Measurements from ENCODE around the gene C4B.
"Not testable (repeated sequence)": the region's sequence is repeated elsewhere in the genome, so short reads cannot be mapped to it uniquely, and the experiment has no call there.

C4B gene

GRCh38 chr6:31981744-31982143 is 32.9 kb upstream of the C4B start, which contains the start of gene C4A:
C4A (plus strand) TSS chr6:31982057; CDS start chr6:31982108, 51 bp downstream.
- ATAC-seq: not testable (repeated sequence)

DNA sequence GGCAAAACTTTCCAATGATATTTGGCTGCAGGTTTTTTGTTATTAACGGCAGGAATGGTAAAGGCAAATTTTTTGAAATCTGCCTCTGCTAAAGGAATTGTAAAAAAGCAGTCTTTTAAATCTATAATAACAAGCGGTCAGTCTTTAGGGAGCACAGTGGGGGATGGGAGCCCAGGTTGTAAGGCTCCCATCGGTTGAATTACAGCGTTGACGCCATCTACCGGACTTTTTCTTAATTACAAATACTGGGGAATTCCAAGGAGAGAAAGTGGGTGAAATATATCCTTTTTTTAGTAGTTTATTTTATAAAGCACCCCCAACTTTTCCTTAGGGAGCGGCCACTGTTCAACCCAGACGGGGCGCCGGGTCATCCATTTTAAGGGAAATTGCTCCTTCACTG is 25.2 kb upstream of the C4B start:
- ATAC-seq: not testable (repeated sequence)

GRCh38 chr6:31994421-31994820 is 20.2 kb upstream of the C4B start:
- ATAC-seq: not testable (repeated sequence)

GRCh38 chr6:31996385-31996784 is 18.2 kb upstream of the C4B start:
- not testable (repeated sequence) for ATAC-seq

- ATAC-seq: not testable (repeated sequence)
Observed at GRCh38 chr6:32002546-32003268, 11.9 kb upstream of the C4B start.

GRCh38 chr6:32003301-32003700 is 11.3 kb upstream of the C4B start:
- not testable (repeated sequence) for ATAC-seq

GRCh38 chr6:32004393-32004792 is 10.2 kb upstream of the C4B start:
- not testable (repeated sequence) for ATAC-seq

GRCh38 chr6:32004864-32005537 is 9.6 kb upstream of the C4B start:
- peak; percentile 63 to 71 for ATAC-seq

DNA sequence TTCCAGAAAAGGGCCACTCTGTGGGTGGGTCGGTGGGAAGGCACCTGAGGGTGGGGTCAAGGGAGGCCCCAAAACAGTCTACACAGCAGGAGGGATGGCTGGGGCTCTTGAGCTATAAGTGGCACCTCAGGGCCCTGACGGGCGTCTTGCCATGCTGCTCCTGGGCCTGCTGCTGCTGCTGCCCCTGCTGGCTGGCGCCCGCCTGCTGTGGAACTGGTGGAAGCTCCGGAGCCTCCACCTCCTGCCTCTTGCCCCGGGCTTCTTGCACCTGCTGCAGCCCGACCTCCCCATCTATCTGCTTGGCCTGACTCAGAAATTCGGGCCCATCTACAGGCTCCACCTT is 9.1 kb upstream of the C4B start:
- not testable (repeated sequence) for ATAC-seq

DNA sequence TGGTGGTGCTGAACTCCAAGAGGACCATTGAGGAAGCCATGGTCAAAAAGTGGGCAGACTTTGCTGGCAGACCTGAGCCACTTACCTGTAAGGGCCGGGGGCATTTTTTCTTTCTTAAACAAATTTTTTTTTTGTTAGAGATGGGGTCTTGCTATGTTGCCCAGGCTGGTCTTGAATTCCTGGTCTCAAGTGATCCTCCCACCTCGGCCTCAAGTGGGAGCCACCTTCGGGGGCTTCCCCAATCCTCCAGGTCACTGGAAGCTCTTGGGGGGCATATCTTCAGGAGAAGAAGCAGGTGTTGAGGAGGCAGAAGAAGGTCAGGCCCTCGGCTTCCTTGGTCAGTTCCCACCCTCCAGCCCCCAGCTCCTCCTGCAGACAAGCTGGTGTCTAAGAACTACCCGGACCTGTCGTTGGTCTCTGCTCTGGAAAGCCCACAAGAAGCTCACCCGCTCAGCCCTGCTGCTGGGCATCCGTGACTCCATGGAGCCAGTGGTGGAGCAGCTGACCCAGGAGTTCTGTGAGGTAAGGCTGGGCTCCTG is 8.5 kb upstream of the C4B start:
- ATAC-seq: not testable (repeated sequence)

DNA sequence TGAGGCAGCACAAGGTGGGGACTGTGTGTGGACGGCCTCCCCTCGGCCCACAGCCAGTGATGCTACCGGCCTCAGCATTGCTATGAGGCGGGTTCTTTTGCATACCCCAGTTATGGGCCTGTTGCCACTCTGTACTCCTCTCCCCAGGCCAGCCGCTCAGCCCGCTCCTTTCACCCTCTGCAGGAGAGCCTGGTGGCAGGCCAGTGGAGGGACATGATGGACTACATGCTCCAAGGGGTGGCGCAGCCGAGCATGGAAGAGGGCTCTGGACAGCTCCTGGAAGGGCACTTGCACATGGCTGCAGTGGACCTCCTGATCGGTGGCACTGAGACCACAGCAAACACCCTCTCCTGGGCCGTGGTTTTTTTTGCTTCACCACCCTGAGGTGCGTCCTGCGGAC is 7.5 kb upstream of the C4B start:
- peak in 1 of 2 donors; percentile 14 for ATAC-seq

GRCh38 chr6:32008037-32008436 is 6.6 kb upstream of the C4B start:
- not testable (repeated sequence) for ATAC-seq

- not testable (repeated sequence) for ATAC-seq
Observed at GRCh38 chr6:32008616-32009015, 6.0 kb upstream of the C4B start.

- ATAC-seq: not testable (repeated sequence)
Observed at GRCh38 chr6:32009537-32009936, 5.1 kb upstream of the C4B start.

DNA sequence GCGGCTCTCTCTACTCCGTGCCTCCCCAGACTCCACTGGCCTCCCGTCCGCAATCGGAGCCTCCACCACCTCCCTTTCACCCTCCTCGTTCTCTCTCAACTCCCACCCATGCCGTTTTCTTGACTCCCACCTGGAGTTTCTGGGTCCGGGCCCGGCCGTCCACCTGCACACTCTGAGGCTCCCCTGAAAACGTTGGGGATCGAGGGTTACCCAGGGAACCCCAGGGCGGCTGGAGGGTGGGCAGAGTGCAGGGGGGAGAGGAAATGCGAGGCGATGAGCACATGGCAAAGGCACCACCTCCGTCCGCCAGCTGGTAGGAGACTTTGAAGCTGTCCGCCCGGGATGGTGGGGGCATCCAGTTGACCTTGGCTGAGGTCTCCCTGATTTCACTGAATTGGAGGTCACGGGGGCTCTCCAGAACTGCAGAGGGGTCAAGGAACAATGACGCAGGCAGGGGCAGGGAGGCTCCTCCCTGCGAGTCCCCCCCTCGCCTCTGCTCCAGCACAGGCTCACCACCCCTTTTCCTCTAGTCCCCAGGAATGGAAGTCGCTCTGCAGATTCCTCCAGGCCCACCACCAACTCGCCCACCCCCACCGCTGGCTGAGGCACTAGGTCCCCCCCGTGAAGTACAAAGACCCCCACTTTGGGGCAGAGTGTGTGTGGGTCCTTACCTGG is 3.6 kb upstream of the C4B start:
- not testable (repeated sequence) for ATAC-seq

- ATAC-seq: not testable (repeated sequence)
Observed at GRCh38 chr6:32012941-32013617, 1.5 kb upstream of the C4B start.

DNA sequence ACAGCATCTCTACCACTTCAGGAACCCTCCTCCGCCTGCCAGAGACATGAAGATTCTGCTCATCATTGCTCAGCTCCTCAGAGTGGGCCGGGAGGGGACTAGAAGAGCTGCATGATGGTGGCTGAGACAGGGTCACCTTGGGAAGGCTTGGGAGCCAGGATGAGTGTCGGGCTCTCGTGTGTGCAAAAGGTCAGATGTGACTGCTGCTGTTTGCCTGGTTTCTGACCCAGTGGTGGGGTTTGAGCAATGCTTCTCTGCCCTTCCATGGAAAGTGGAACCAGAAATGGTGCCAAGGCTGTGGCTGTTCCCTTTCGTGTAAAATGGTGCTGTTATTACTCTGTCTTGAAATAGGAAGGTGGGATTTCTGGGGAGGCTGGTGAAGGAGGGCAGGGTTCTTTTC is 857 bp upstream of the C4B start:
- not testable (repeated sequence) for ATAC-seq

DNA sequence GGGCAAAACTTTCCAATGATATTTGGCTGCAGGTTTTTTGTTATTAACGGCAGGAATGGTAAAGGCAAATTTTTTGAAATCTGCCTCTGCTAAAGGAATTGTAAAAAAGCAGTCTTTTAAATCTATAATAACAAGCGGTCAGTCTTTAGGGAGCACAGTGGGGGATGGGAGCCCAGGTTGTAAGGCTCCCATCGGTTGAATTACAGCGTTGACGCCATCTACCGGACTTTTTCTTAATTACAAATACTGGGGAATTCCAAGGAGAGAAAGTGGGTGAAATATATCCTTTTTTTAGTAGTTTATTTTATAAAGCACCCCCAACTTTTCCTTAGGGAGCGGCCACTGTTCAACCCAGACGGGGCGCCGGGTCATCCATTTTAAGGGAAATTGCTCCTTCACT is 7.5 kb downstream of the C4B start:
- not testable (repeated sequence) for ATAC-seq

GRCh38 chr6:32028631-32029030 is 14.0 kb downstream of the C4B start:
- ATAC-seq: not testable (repeated sequence)

DNA sequence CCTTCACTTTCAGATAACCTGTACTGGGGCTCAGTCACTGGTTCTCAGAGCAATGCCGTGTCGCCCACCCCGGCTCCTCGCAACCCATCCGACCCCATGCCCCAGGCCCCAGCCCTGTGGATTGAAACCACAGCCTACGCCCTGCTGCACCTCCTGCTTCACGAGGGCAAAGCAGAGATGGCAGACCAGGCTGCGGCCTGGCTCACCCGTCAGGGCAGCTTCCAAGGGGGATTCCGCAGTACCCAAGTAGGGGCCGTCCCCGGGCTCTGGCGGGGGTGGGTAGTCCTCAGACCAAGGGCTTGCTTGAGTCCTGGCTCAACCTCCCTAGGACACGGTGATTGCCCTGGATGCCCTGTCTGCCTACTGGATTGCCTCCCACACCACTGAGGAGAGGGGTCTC is 15.0 kb downstream of the C4B start:
- ATAC-seq: not testable (repeated sequence)

DNA sequence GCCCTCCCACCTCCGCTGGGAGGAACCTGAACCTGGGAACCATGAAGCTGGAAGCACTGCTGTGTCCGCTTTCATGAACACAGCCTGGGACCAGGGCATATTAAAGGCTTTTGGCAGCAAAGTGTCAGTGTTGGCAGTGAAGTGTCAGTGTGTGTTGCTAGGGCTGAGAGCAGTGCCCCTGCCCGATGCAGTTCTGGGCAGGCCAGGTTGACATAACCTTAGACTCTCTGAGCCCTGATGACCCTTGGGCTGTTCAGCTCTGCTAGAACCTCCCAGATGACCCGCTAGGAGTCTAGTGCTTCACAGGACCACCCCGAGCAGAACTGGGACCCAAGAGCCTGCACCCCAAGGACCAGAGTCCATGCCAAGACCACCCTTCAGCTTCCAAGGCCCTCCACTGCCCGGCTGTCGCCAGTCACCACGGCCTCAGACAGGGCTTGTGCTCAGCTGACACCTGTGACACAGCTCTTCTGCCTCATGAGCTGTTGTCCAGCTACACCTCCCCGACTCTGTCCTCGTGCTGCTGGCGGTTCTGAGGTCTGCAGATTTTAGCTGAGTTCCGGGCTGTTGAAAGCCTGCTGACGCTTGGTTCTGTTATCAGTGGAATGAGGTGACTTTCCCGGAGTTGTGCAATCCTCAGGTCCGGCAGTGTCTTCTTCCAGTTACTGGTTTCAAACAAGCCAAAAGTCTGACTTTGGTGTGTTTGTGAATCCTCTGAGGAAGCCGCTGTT is 20.9 kb downstream of the C4B start:
- ATAC-seq: not testable (repeated sequence)

- ATAC-seq: not testable (repeated sequence)
Observed at GRCh38 chr6:32037136-32037535, 22.5 kb downstream of the C4B start.
